HEK293 (cell line): ENCODE results near the gene PDCD1LG2.
"Not testable (repeated sequence)": the region's sequence is repeated elsewhere in the genome, so short reads cannot be mapped to it uniquely, and the experiment has no call there.

Experiments
- CTCF ChIA-PET: fragments of 350-600 bp; formaldehyde crosslinking; extraction: SDS; loops from one replicate; lab custom pipeline; 2021; ENCODE audit warnings: antibody characterized with exemption; lab: Yijun Ruan, JAX
- POLR2A ChIA-PET: fragments of 300-600 bp; formaldehyde crosslinking; extraction: SDS; loops from one replicate; lab custom pipeline; 2020; ENCODE audit warnings: antibody characterized with exemption, inconsistent platforms; lab: Yijun Ruan, JAX
- H3K27ac ChIP-seq: fragments of 200-500 bp; sonication (Bioruptor generic); 2 replicates; pipeline ENCODE4 v1.5.1; 2014; ENCODE audit warnings: low read depth, low read length, control low read depth, inconsistent platforms; ENCODE audit errors: extremely low read depth
- H3K36me3 ChIP-seq, 2 experiments: fragments of 200-500 bp in 1 of 2; sonication (Bioruptor generic) in 1 of 2; 1 replicate in 1 of 2; 2 replicates in 1 of 2; pipeline ENCODE4 v1.5.1; 2014 to 2017; ENCODE audit warnings: inconsistent platforms in 2 of 2, low read length in 2 of 2; ENCODE audit not compliant: control insufficient read depth in 2 of 2, insufficient read depth in 1 of 2
- H3K4me1 ChIP-seq: fragments of 200-500 bp; sonication (Bioruptor generic); 2 replicates; pipeline ENCODE4 v1.5.1; 2014; ENCODE audit warnings: mild to moderate bottlenecking, low read length, inconsistent platforms; ENCODE audit not compliant: control insufficient read depth, insufficient read depth
- H3K4me3 ChIP-seq: 2 replicates; pipeline ENCODE4 v1.5.1; 2011; ENCODE audit warnings: low read depth, mild to moderate bottlenecking, control low read depth, low read length, moderate library complexity
- H3K9me3 ChIP-seq: fragments of 200-500 bp; sonication (Bioruptor generic); 2 replicates; pipeline ENCODE4 v1.5.1; 2014; ENCODE audit warnings: low read depth, low read length, inconsistent platforms; ENCODE audit not compliant: control insufficient read depth, insufficient read depth
- ATF2 ChIP-seq: fragments of 450-650 bp; formaldehyde crosslinking; IDR thresholded peaks from 2 replicates; pipeline ENCODE4 v1.5.1; 2016; ENCODE audit warnings: missing biosample characterization, missing genetic modification characterization, low read depth
- MYNN ChIP-seq: fragments of 450-650 bp; formaldehyde crosslinking; IDR thresholded peaks from 2 replicates; pipeline ENCODE4 v1.5.1; 2016; ENCODE audit warnings: missing biosample characterization, missing genetic modification characterization, borderline replicate concordance
- MZF1 ChIP-seq: fragments of 450-650 bp; formaldehyde crosslinking; IDR thresholded peaks from 2 replicates; pipeline ENCODE4 v1.5.1; 2017; ENCODE audit warnings: missing biosample characterization, missing genetic modification characterization, borderline replicate concordance
- PRDM2 ChIP-seq: fragments of 450-650 bp; formaldehyde crosslinking; IDR thresholded peaks from 2 replicates; pipeline ENCODE4 v1.5.1; 2016; ENCODE audit warnings: missing biosample characterization, missing genetic modification characterization, borderline replicate concordance
- REST ChIP-seq: fragments of 450-650 bp; formaldehyde crosslinking; IDR thresholded peaks from 2 replicates; pipeline ENCODE4 v1.5.1; 2016; ENCODE audit warnings: missing biosample characterization, missing genetic modification characterization
- ZBTB17 ChIP-seq: fragments of 450-650 bp; formaldehyde crosslinking; IDR thresholded peaks from 2 replicates; pipeline ENCODE4 v1.5.1; 2016; ENCODE audit warnings: missing biosample characterization, missing genetic modification characterization
- ZEB2 ChIP-seq: fragments of 450-650 bp; formaldehyde crosslinking; IDR thresholded peaks from 2 replicates; pipeline ENCODE4 v1.5.1; 2016; ENCODE audit warnings: missing biosample characterization, missing genetic modification characterization
- ZIC2 ChIP-seq: fragments of 450-650 bp; formaldehyde crosslinking; IDR thresholded peaks from 2 replicates; pipeline ENCODE4 v1.5.1; 2016; ENCODE audit warnings: missing biosample characterization, missing genetic modification characterization
- ZNF146 ChIP-seq: fragments of 450-650 bp; formaldehyde crosslinking; IDR thresholded peaks from 2 replicates; pipeline ENCODE4 v1.5.1; 2016; ENCODE audit warnings: missing biosample characterization, missing genetic modification characterization
- ZNF184 ChIP-seq: fragments of 450-650 bp; IDR thresholded peaks from 2 replicates; pipeline ENCODE4 v1.5.1; 2018; ENCODE audit warnings: missing biosample characterization, mild to moderate bottlenecking, missing genetic modification characterization
- ZNF335 ChIP-seq: fragments of 450-650 bp; formaldehyde crosslinking; conservative IDR thresholded peaks from 2 replicates; pipeline ENCODE4 v1.5.1; 2016; ENCODE audit warnings: missing biosample characterization, missing genetic modification characterization
- ZNF341 ChIP-seq: fragments of 450-650 bp; formaldehyde crosslinking; IDR thresholded peaks from 2 replicates; pipeline ENCODE4; 2016; ENCODE audit warnings: low read depth, missing biosample characterization, missing genetic modification characterization
- ZSCAN16 ChIP-seq: fragments of 450-650 bp; formaldehyde crosslinking; IDR thresholded peaks from 2 replicates; pipeline ENCODE4 v1.5.1; 2016; ENCODE audit warnings: missing biosample characterization, missing genetic modification characterization

Gene PDCD1LG2

GRCh38 chr9:5494765-5495164, 15.6 kb upstream of the PDCD1LG2 start:
- H3K36me3 ChIP-seq, POLR2A ChIA-PET, H3K4me3 ChIP-seq, H3K4me1 ChIP-seq, H3K27ac ChIP-seq, H3K9me3 ChIP-seq: not testable (repeated sequence)
- CTCF ChIA-PET = interaction anchor here (0.6 kb wide), 1 partner anchor 45 kb away, joined by 3 read pairs; the partner anchor contains the start of gene CD274
- peak; percentile 63 for TF ChIP-seq ZNF146 (tag by site-specific recombination)

GRCh38 chr9:5499157-5499556, 11.2 kb upstream of the PDCD1LG2 start:
- no peak overlapping the region for H3K27ac ChIP-seq
- H3K4me3 ChIP-seq = no peak overlapping the region
- no peaks in the 10 kb centered on the region for H3K36me3 ChIP-seq
- H3K9me3 ChIP-seq = no peaks in the 10 kb centered on the region
- POLR2A ChIA-PET = no interaction called here
- no peaks in the 10 kb centered on the region for H3K4me1 ChIP-seq
- no peak for TF ChIP-seq PRDM2
- TF ChIP-seq REST = no peak
- TF ChIP-seq ZIC2 (tag by site-specific recombination) = no peak
- no peak for TF ChIP-seq MYNN (tag by site-specific recombination)
- TF ChIP-seq ZEB2 (tag by site-specific recombination) = no peak
- no peak for TF ChIP-seq ZNF341 (tag by site-specific recombination)
- 0 out of 2 replicates have a peak, but pooled peaks have one; percentile 23 for TF ChIP-seq ATF2
- TF ChIP-seq ZBTB17 (tag by site-specific recombination) = no peak
- CTCF ChIA-PET = no interaction called here

GRCh38 chr9:5499889-5500398, 10.4 kb upstream of the PDCD1LG2 start:
- Histone ChIP-seq H3K4me3 (no peak overlapping the region), H3K27ac (no peak overlapping the region), H3K36me3 (no peaks in the 10 kb centered on the region), H3K4me1 (no peaks in the 10 kb centered on the region), H3K9me3 (no peaks in the 10 kb centered on the region)
- ChIA-PET POLR2A (no interaction called here), CTCF (interaction anchor here (0.8 kb wide), 1 partner anchor 512 kb away, joined by 3 read pairs; no protein-coding TSS in a partner anchor)
- peak; percentile 44; the same call in 1 of the 2 replicates for TF ChIP-seq ZNF335 (tag by site-specific recombination)
- no peak for TF ChIP-seq ZSCAN16
- no peak for TF ChIP-seq ZNF184 (tag by site-specific recombination)
- no peak for TF ChIP-seq MZF1 (tag by site-specific recombination)
